ENCODE measurements around the gene SLC37A3.

- TF ChIP-seq EZH2 (IDR thresholded peaks at IDR 0.05; ENCODE audit: borderline replicate concordance, low read length) (no peak), CTCF (IDR thresholded peaks at IDR 0.05; ENCODE audit: low read length) (no peak)
These were observed 491 bp upstream of the SLC37A3 start for GRCh38 chr7:140398821-140399220.
